Transverse colon (tissue), 4 donors: ENCODE data around the gene EML6. TPM values are rescaled to one million over a fixed set of nuclear protein-coding genes. Genes with fewer than 3 reads are reported as not detected.

Source experiments
- DNase-seq: peaks from one replicate; pipeline ENCODE4 v3.0.0-alpha.2; 2019
- H3K27ac ChIP-seq, 4 donors: fragments of 200-600 bp; sonication (generic); 2 replicates each; pipeline ENCODE4 v1.5.1; 2016 to 2018; ENCODE audit warnings: inconsistent platforms in 4 of 4
- H3K27me3 ChIP-seq: fragments of 200-600 bp; sonication (generic); 2 replicates; pipeline ENCODE4 v1.5.1; 2017; ENCODE audit warnings: inconsistent platforms
- H3K36me3 ChIP-seq, 4 donors: fragments of 200-600 bp; sonication (generic); 2 replicates each; pipeline ENCODE4 v1.5.1; 2017 to 2019; ENCODE audit warnings: inconsistent platforms in 4 of 4
- H3K4me1 ChIP-seq, 4 donors: fragments of 200-600 bp; sonication (generic); 2 replicates each; pipeline ENCODE4 v1.5.1; 2017 to 2020; ENCODE audit warnings: inconsistent platforms in 4 of 4
- H3K4me3 ChIP-seq, 4 donors: fragments of 200-600 bp; sonication (generic); 1 replicate in 1 of 4; 2 replicates in 3 of 4; pipeline versions ENCODE4 v1.5.1 to v1.6.1; 2017 to 2019; ENCODE audit warnings: inconsistent platforms in 4 of 4
- H3K9me3 ChIP-seq, 2 donors: fragments of 200-600 bp; sonication (generic); 2 replicates each; pipeline ENCODE4 v1.5.1; 2017 to 2019; ENCODE audit warnings: inconsistent platforms in 2 of 2
- EP300 ChIP-seq: sonication (generic); formaldehyde crosslinking; IDR thresholded peaks from one replicate; pipeline ENCODE4 v1.6.1; 2017; ENCODE audit warnings: antibody characterized with exemption, low read depth
- POLR2A ChIP-seq: fragments of 450-650 bp; IDR thresholded peaks from one replicate; pipeline ENCODE4 v1.6.1; 2016; ENCODE audit warnings: antibody characterized with exemption, mild to moderate bottlenecking, moderate library complexity
- POLR2AphosphoS5 ChIP-seq, 3 donors: sonication (generic); formaldehyde crosslinking; IDR thresholded peaks; one replicate each; pipeline ENCODE4 v1.6.1; 2016; ENCODE audit warnings: antibody characterized with exemption in 3 of 3
- WGBS, 2 donors: methylation state at CpG; one replicate each; pipeline ENCODE4 v1.1.5; 2018; ENCODE audit warnings: low coverage in 1 of 2; 5-methylcytosine and 5-hydroxymethylcytosine counted together
- in situ Hi-C, 4 donors: fragments of 200-750 bp; cut with MboI; loops; one replicate each; pipeline versions ENCODE4 v1.15.0 to v1.15.1; 2017; ENCODE audit warnings: low sequenced_read_pairs in 3 of 4, low pct_ligation_motif_present in 1 of 4, low pct_unique_long_range_greater_than_20kb in 1 of 4
- intact Hi-C: fragments of 100-400 bp; cut with DNase I; formaldehyde crosslinking; loops from one replicate; pipeline ENCODE4 v1.15.1; 2023; ENCODE audit warnings: low total_unique reads
- total RNA-seq, 4 donors: library from RNA; depleted of rRNA; stranded (reverse); fragments of >200 nt; gene quantifications; one replicate each; pipeline ENCODE4 v1.1.0, GENCODE V29; 2016
- TF ChIP-seq, protein P1 (sequence below), 5 experiments: fragments of 200-600 bp in 3 of 5; fragments of 450-650 bp in 2 of 5; sonication (generic) in 3 of 5; IDR thresholded peaks; 1 replicate in 2 of 5; 2 replicates in 3 of 5; pipeline ENCODE4 v1.5.1; 2016 to 2017; ENCODE audit warnings: antibody characterized with exemption in 5 of 5, inconsistent platforms in 3 of 5, mild to moderate bottlenecking in 2 of 5, moderate library complexity in 1 of 5

The EML6 gene
- total RNA-seq, 4 donors from 2014 or later = 1.5 to 8.2 (median 3.4) TPM

DNA sequence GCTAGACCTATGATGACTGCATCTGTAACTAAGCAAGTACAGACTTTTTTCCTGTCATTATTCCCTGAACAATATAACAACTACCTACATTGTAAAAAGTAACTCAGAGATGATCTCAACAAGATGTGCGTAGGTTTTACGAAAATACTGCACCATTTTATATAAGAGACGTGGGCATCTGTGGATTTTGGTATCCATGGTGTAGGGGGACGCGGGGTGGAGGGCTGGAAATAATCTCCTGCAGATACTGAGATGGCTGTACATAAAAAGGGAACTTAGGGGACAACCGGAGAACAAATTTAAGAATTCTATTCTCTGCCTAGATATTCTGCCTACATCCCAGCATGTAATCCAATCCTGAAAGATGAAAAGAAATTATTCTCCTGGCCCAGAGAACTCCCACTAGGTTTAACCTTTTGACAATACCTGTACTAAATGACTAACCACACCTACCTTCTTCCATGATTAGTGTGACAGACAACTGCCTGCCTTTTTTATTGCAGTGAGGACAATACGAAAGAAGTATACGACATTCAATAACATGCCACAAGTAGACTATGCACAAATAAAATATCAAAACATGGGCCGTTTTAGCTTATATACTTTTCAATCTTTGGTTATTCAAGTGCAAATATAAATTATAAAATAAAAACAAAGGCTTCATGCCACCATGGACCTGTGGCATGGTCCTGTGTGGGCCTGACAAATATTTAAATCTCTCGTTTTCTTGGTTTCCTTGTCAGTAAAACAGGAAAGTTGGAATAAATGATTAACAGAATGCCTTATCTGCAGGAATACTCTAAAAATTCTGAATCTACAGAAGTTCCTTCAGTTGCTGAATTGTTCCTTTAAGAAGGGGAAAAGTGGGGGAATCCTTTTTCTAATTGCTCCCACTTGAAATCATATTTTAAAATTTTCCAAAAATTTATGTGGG, 280.5 kb downstream of the EML6 start:
- peaks cover 7 to 98% (median 65%) of the 10 kb centered on the region in 4 donors for H3K4me1 ChIP-seq
- H3K27ac ChIP-seq = peak overlapping the region; percentile 55 to 75 (median 69)
- no peaks in the 10 kb centered on the region for H3K36me3 ChIP-seq
- 79 to 80% methylated on average over 10 of the region's 10 CpGs for WGBS, 2 donors
- peak overlapping the region in 1 of 4 donors; percentile 12 for H3K4me3 ChIP-seq
- intact Hi-C loops (no loop called here), in situ Hi-C loops (loop anchor here in 1 of 4 donors (10.0 kb wide), 1 partner anchor 99 kb away; no protein-coding TSS in a partner anchor)
- H3K27me3 ChIP-seq = no peaks in the 10 kb centered on the region
- no peak for DNase-seq
- H3K9me3 ChIP-seq = no peaks in the 10 kb centered on the region
- TF ChIP-seq, protein P1, sequence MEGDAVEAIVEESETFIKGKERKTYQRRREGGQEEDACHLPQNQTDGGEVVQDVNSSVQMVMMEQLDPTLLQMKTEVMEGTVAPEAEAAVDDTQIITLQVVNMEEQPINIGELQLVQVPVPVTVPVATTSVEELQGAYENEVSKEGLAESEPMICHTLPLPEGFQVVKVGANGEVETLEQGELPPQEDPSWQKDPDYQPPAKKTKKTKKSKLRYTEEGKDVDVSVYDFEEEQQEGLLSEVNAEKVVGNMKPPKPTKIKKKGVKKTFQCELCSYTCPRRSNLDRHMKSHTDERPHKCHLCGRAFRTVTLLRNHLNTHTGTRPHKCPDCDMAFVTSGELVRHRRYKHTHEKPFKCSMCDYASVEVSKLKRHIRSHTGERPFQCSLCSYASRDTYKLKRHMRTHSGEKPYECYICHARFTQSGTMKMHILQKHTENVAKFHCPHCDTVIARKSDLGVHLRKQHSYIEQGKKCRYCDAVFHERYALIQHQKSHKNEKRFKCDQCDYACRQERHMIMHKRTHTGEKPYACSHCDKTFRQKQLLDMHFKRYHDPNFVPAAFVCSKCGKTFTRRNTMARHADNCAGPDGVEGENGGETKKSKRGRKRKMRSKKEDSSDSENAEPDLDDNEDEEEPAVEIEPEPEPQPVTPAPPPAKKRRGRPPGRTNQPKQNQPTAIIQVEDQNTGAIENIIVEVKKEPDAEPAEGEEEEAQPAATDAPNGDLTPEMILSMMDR (IDR thresholded peaks at IDR 0.05) = no peak
- TF ChIP-seq POLR2AphosphoS5 (IDR thresholded peaks at IDR 0.05) (peak in 2 of 3 donors; percentile 17 to 40), EP300 (no peak)

DNA sequence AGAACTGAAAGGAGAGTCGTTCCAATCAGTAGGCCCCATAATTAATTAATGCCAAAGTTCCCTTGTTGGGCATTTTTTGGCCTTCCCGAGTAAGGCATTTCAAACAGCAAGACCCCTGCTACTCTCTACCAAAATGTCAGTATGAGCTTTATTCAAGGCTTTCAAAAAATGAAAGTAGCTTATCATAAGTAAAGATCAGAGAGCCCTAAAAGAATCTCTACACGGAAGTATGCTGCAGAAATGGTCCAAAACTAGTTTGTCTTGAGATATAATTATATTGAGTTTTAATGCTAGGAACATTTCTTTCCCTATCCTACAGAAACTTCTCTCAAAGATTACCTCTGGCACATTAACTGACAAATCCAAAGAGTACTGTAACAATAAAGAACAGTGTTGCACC, 282.8 kb downstream of the EML6 start:
- in situ Hi-C loops (loop anchor here in 1 of 4 donors (10.0 kb wide), 1 partner anchor 102 kb away; no protein-coding TSS in a partner anchor), intact Hi-C loops (no loop called here)
- Histone ChIP-seq H3K9me3 (no peaks in the 10 kb centered on the region), H3K4me1 (peaks cover 9 to 97% (median 72%) of the 10 kb centered on the region in 4 donors), H3K4me3 (no peak overlapping the region), H3K27me3 (no peaks in the 10 kb centered on the region), H3K27ac (peak overlapping the region; percentile 27 to 67 (median 54)), H3K36me3 (no peaks in the 10 kb centered on the region)
- WGBS, 2 donors = 55% methylated on average over 3 of the region's 3 CpGs
- TF ChIP-seq EP300 (no peak), POLR2A (no peak), POLR2AphosphoS5 (IDR thresholded peaks at IDR 0.05) (no peak)
- TF ChIP-seq, protein P1 (IDR thresholded peaks at IDR 0.05) = no peak
- DNase-seq = no peak

DNA sequence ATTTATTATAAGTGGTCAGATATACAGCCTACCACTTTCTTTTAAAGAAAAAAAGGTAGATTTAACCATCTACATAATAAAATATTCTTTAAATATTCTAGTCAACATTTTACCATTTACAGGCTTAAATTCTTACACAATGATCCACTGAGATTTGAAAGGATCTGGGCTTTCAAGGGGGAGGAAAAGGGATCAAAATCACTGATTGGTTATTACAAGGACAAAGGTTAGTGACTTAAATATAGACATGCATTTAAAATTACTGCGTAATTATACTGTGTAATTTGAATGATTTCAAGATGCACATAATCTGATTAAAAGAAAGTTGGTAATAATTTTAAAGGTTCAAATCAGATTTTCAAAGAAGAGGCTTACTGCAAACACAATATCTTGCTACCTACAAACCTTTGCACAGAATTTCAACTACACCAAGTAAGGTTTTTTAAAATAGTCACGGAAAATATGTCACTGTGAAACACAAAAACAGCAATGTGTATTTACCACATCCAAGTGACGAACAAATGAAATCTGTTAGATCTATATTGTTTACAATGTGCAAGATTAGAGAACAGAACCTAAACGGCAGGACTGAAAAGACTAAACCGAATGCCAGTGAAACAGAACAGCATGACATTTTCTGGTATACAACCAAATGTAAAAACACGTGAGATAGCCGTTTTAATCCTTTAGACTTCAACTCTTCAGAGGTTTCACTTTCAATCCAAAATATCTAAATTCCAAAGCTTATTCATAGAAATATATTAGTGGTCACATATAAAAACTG, 286.0 kb downstream of the EML6 start:
- H3K4me3 ChIP-seq = peak overlapping the region; percentile 15 to 49 (median 34)
- H3K36me3 ChIP-seq = no peaks in the 10 kb centered on the region
- peak overlapping the region; percentile 71 to 82 (median 78) for H3K27ac ChIP-seq
- 18 to 21% methylated on average over 7 of the region's 7 CpGs for WGBS, 2 donors
- in situ Hi-C loops = loop anchor here in 2 of 4 donors (10.0 kb wide), 2 partner anchors 105 to 155 kb away; no protein-coding TSS in a partner anchor
- intact Hi-C loops = loop anchor here (10.0 kb wide), 1 partner anchor 155 kb away; no protein-coding TSS in a partner anchor
- peaks cover 31 to 97% (median 89%) of the 10 kb centered on the region in 4 donors for H3K4me1 ChIP-seq
- no peaks in the 10 kb centered on the region for H3K9me3 ChIP-seq
- TF ChIP-seq POLR2A = no peak
- no peak for DNase-seq
- H3K27me3 ChIP-seq = no peaks in the 10 kb centered on the region

DNA sequence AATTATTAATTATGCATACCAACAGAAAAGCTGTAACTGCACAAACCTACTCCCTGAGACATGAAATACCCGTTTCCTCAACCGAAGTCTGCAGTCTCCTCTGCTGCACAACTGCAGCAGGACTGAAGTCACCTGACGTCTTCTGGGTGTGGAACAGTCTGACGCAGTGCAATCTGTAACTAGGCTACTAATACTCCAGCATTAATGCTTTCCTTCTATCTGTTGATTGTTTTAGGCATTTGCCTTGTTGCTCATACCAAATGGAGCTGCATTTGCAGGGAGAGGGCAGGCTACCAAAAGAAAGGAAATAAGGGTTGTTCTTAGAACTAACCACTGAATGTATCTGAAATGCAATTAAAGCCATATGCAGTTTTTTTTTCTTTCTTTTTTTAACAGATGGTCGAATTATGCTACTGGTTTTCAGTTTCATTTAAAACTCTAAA, 286.7 kb downstream of the EML6 start:
- peak; percentile 75 for DNase-seq
- peak overlapping the region; percentile 15 to 49 (median 34) for H3K4me3 ChIP-seq
- intact Hi-C loops (loop anchor here (10.0 kb wide), 1 partner anchor 155 kb away; no protein-coding TSS in a partner anchor), in situ Hi-C loops (loop anchor here in 2 of 4 donors (10.0 kb wide), 1 partner anchor 155 kb away; no protein-coding TSS in a partner anchor)
- H3K9me3 ChIP-seq = no peaks in the 10 kb centered on the region
- H3K27ac ChIP-seq = peak overlapping the region; percentile 71 to 82 (median 78)
- H3K27me3 ChIP-seq = no peaks in the 10 kb centered on the region
- H3K36me3 ChIP-seq = no peaks in the 10 kb centered on the region
- TF ChIP-seq POLR2AphosphoS5 (IDR thresholded peaks at IDR 0.05) = peak; percentile 86 to 93 (median 89)
- TF ChIP-seq, protein P1 (IDR thresholded peaks at IDR 0.05) = no peak
- TF ChIP-seq POLR2A = peak; percentile 85
- WGBS, 2 donors = 3 to 6% methylated on average over 4 to 5 of the region's 5 CpGs
- H3K4me1 ChIP-seq = peaks cover 34 to 97% (median 89%) of the 10 kb centered on the region in 4 donors
